Esophagus squamous epithelium (tissue), 4 donors: ENCODE data around the gene NEK7.

ENCODE experiments used
- POLR2A ChIP-seq, 4 donors: fragments of 450-650 bp; IDR thresholded peaks; one replicate each; pipeline ENCODE4 v1.6.1; 2017; ENCODE audit warnings: antibody characterized with exemption in 4 of 4, mild to moderate bottlenecking in 4 of 4, moderate library complexity in 3 of 4
- TF ChIP-seq, protein P1 (sequence below), 6 experiments: fragments of 450-650 bp in 4 of 6; fragments of 200-600 bp in 2 of 6; sonication (generic) in 2 of 6; IDR thresholded peaks; one replicate each; pipeline ENCODE4 v1.5.1; 2016 to 2019; ENCODE audit warnings: antibody characterized with exemption in 6 of 6, mild to moderate bottlenecking in 4 of 6, moderate library complexity in 4 of 6

DNA sequence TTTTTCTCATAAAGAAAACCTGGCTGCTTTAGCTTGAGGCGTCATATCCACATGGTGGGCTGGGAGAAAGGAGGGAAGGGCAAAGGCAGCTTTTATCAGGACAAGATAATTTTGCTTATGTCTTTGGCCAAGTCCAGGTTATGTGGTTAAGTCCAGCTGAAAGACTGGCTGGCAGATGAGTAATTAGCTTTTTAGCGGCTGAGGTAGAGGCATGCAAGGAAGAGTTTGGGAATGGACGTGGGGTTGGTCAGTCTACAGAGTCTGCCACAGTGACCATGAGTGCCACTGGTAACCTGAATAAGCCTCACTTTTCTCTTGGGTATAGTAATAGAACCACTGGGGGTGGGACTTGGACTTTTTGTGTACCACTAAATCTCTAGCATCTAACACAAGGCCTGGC lies 39.8 kb downstream of the NEK7 start:
- TF ChIP-seq, protein P1, sequence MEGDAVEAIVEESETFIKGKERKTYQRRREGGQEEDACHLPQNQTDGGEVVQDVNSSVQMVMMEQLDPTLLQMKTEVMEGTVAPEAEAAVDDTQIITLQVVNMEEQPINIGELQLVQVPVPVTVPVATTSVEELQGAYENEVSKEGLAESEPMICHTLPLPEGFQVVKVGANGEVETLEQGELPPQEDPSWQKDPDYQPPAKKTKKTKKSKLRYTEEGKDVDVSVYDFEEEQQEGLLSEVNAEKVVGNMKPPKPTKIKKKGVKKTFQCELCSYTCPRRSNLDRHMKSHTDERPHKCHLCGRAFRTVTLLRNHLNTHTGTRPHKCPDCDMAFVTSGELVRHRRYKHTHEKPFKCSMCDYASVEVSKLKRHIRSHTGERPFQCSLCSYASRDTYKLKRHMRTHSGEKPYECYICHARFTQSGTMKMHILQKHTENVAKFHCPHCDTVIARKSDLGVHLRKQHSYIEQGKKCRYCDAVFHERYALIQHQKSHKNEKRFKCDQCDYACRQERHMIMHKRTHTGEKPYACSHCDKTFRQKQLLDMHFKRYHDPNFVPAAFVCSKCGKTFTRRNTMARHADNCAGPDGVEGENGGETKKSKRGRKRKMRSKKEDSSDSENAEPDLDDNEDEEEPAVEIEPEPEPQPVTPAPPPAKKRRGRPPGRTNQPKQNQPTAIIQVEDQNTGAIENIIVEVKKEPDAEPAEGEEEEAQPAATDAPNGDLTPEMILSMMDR (IDR thresholded peaks at IDR 0.05) = no peak
- no peak for TF ChIP-seq POLR2A (IDR thresholded peaks at IDR 0.05)
